RKO (cell line): ENCODE measurements around the gene PSMB7.

Experiments used
- DNase-seq: peaks from one replicate; pipeline ENCODE4 v3.0.0-alpha.2; 2016; ENCODE audit warnings: low spot score

Gene PSMB7

GRCh38 chr9:124345063-124345462, 70.2 kb downstream of the PSMB7 start:
- DNase-seq: no peak

DNA sequence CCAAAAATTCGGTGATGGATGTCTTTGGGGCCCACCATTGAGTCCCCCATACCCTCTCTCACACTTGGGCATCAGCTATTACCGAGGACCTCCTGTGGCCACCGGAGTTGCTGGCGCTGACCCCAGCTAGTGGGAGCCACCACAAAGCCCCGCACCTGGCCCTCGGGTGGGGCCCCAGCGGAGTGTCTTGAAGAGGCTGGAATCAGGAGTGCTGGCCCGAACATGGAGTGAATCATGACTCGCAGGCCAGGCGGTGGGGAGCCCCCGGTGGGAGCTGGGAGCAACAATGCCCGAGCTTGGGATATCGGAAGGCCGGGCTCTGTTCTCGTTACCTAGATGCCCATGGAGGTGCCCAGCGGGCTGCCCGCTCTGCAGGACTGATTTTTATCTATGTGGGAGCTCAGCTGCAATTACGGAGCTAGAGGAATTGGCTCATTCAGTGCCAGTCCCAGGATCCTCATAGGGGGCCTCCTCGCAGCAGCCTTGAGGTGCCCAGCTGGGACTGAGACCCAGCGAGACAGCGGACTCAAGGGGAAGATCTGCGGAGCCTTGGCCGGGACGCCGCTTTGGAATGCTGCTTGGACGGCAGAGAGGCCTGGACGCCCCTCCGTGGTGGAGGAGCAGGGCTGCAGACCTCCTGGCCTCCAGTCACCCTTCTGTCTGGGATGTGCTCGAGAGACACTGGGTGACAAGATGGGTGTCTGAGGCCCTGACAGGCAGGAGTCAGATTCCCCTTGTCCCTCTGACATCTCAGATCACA, 70.8 kb downstream of the PSMB7 start:
- no peak for DNase-seq

DNA sequence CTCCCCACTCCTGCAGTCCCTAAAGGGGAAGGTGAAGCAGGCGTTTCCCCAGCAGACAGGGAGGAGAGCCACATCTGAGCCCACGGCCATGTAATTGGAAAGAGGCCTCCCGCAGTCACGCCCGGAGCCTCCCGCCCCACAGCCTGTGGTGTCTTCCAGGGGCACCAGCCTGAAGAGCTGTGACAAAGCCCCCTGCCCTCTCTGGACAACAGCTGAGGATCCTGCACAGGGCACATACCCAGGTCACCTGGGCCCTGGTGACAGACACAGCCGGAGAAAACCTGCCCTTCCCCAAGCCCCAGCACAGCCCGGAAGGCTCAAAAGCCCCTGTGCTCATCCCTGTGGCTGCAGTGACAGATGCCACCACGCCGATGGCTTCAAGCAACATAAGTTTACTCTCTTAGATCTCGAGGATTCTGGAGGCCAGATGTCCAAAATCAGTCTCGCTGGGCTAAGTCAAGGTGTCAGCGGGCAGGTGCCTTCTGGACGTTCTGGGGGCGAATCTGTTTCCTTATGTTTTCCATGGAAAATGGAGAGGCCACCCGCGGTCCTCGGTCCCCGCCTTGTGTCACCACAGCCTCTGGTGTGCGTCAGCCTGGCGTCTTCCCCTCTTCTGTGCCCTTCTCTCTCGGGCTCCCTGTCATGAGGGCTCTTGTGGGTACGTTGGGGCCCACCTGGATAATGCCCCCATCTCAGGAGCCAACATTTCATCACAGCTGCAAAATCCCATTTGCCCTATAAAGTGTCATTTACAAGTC, 71.5 kb downstream of the PSMB7 start:
- no peak for DNase-seq

DNA sequence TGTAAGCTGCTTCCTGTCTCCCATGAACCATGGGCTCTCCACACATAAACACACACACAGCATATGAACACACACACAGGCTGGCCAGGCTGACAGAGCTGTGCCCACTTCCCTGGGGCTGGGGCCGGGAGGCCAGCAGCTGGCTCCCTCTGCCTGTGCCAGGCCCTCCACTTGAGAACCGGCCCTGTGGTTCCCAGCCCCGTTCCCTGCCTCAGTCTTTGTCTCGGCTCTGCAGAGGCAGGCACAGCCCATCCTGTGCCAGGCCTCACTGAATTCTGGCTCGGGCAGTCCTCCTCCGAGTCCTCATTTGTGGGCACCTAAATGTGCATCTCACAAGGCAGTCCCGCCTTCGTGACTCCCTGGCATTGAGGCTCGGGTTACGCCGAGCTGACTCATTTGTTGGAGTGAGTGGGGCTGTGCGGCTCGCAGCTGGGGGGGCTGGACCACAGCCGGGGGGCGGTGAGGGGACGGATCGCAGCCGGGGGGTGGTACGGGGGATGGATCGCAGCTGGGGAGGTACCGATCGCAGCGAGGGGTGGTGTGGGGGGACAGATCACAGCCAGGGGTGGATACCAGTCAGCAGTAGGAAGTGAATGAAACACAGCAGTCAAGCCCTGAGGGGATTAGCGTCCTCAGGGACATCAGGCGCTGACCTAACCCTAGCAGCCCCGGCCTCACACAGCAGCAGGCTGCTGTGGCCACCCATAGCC, 72.3 kb downstream of the PSMB7 start:
- DNase-seq: peak; percentile 81

GRCh38 chr9:124342402-124342775, 72.9 kb downstream of the PSMB7 start:
- DNase-seq: no peak

- DNase-seq: no peak
These were observed 73.6 kb downstream of the PSMB7 start for GRCh38 chr9:124341455-124342170.

DNA sequence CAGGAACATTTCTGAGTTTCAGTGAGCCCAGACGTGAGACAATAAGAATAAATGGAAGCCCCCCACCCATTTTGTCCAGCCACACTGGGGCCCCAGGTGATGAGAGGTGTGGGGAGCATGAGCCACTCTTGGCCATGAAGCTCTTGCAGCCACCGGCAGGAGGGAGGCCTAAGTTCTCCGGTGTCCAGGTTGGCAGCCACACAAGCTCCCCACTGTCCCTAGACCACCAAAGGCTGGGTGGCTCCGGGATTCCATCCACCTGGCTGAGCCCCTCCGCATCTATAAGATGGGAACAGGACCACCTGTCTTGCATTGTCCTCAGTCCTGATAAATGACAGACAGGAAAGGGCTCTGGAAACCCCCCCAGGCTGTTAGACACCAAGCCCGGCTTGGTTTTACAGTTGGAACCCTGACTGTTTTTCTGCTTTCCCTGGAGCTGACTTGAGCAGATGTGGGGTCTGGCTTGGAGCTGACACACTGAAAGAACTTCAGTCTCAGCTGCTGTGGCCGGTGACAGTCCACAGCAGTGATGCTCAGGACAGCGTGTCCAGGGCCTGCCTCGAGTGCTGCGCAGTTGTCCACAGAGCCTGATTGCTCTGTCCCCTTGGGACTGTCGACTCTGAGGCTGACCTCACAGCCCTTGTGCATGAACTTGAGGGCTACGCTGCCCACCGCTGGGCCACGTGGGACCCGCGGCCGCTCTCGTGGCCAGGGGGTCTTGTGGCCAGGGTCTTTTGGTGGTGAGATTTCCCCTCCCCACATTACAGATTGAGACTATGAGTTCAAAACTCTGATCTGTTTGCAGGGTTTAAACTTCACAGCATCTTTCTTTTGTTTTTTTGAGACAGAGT, 74.8 kb downstream of the PSMB7 start:
- DNase-seq: no peak

- no peak for DNase-seq
These were observed 75.6 kb downstream of the PSMB7 start for GRCh38 chr9:124339603-124340146.

- no peak for DNase-seq
These were observed 77.7 kb downstream of the PSMB7 start for GRCh38 chr9:124337562-124337961.

- DNase-seq: no peak
These were observed 79.9 kb downstream of the PSMB7 start for GRCh38 chr9:124335320-124335707.

GRCh38 chr9:124334568-124335319, 80.5 kb downstream of the PSMB7 start:
- DNase-seq: no peak

- no peak for DNase-seq
These were observed 82.1 kb downstream of the PSMB7 start for GRCh38 chr9:124333203-124333579.

DNA sequence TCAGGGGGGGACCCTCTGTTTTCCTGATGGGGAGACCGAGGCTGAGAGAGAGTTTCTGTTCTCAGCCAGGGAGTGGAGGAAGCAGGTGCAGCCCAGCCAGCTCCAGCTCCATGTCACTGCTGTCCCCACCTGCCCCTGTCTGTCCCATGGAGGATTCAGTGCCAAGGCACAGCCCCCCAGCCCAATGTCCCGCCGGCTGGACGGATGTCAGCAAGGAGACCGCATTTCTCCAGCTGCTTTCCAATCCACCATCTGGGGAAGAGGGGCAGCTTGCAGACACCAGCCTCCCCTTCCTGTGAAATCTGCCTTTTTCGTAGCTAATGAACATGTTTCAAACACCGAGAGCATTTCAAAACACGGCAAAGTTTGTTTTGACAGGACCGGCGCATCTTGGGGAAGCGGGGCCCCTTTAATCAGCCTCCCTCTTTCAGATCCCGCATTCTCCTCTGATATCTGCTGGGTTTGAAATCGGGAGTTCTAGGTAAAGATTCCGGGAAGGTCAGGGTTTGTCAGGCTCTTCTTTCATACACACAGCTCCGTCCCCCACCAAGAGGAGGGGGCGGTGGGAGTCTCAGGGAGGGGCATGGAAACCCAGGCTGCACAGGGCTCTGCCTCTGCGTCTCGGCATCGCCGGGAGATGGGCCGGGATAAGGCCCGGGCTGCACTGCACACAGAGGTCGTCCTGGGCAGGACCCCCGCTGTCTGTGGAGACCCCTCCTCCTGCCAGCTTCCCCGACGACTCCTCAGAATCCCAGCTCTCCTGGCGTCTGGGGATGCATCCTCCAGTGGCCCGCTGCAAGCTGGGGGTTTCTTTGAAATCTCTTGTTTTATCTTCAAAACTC, 82.7 kb downstream of the PSMB7 start:
- DNase-seq: no peak

DNA sequence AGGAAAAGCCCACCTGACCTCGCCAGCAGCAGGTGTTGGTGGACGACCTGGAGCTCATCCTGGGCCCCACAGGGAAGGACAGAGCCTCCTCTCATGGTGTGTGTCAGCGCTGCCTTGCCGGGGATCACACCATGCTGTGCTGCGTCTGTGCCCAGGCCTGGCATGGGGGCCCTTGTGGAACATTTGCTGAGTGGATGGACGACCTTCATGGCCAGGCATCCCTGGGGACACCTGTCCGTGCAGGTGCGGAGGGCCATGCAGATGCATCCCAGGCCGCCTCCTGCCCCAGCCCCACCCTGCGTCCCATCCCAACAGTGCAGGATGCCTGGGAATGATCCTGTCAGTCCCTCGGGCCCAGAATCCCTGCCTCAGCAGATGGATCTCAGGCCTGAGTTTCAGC, 83.7 kb downstream of the PSMB7 start:
- DNase-seq: no peak

- DNase-seq: no peak
These were observed 85.1 kb downstream of the PSMB7 start for GRCh38 chr9:124330011-124330697.

- DNase-seq: no peak
These were observed 85.9 kb downstream of the PSMB7 start for GRCh38 chr9:124329206-124329792.

GRCh38 chr9:124328285-124328684, 87.0 kb downstream of the PSMB7 start:
- no peak for DNase-seq

GRCh38 chr9:124327491-124327890, 87.8 kb downstream of the PSMB7 start:
- no peak for DNase-seq
